A673 (cell line): Measurements from ENCODE around the gene EPB41L4B. TPM values are rescaled to one million over a fixed set of nuclear protein-coding genes. Genes with fewer than 3 reads are reported as not detected.

Experiments used
- BruUV-seq: library from RNA; stranded (reverse); fragments of 400-500 nt; replicated peaks from 2 replicates; lab custom pipeline; 2021; lab: Mats Ljungman, UMichigan
- CTCF ChIA-PET: fragments of 300-600 bp; sonication (Branson Sonifier 250); formaldehyde crosslinking; loops from one replicate; lab custom pipeline; 2022; ENCODE audit warnings: antibody characterized with exemption; lab: Charles Lee
- POLR2A ChIA-PET: fragments of 300-600 bp; sonication (Branson Sonifier 250); formaldehyde crosslinking; loops from one replicate; lab custom pipeline; 2022; ENCODE audit warnings: antibody characterized with exemption; ENCODE audit not compliant: low non-redundant PET; lab: Charles Lee
- DNase-seq: peaks from one replicate; pipeline ENCODE4 v3.0.0-alpha.2; 2015; ENCODE audit warnings: low spot score
- H3K27ac ChIP-seq: fragments of 200-600 bp; sonication (generic); 2 replicates; pipeline ENCODE4 v1.5.1; 2016; ENCODE audit warnings: mixed run types, low read depth, mild to moderate bottlenecking, mixed read lengths, antibody characterized with exemption, low read length; ENCODE audit not compliant: poor library complexity, severe bottlenecking
- H3K27me3 ChIP-seq: fragments of 200-600 bp; sonication (generic); replicated peaks from 2 replicates; pipeline ENCODE4 v1.6.1; 2017; ENCODE audit warnings: mixed run types, low read depth, mild to moderate bottlenecking, mixed read lengths, antibody characterized with exemption, low read length; ENCODE audit not compliant: insufficient read depth, poor library complexity
- H3K36me3 ChIP-seq: fragments of 200-600 bp; sonication (generic); 2 replicates; pipeline ENCODE4 v1.6.1; 2016; ENCODE audit warnings: mixed run types, mild to moderate bottlenecking, mixed read lengths, antibody characterized with exemption, low read length; ENCODE audit not compliant: insufficient read depth, poor library complexity, severe bottlenecking
- H3K4me1 ChIP-seq: fragments of 200-600 bp; sonication (generic); 2 replicates; pipeline ENCODE4 v1.6.1; 2017; ENCODE audit warnings: mixed run types, mild to moderate bottlenecking, mixed read lengths, antibody characterized with exemption, low read length; ENCODE audit not compliant: insufficient read depth, poor library complexity, severe bottlenecking
- H3K4me3 ChIP-seq: fragments of 200-600 bp; sonication (generic); 2 replicates; pipeline ENCODE4 v1.5.1; 2016; ENCODE audit warnings: low read depth, mixed run types, mild to moderate bottlenecking, mixed read lengths, low read length; ENCODE audit not compliant: poor library complexity, severe bottlenecking
- H3K9me3 ChIP-seq: fragments of 200-600 bp; sonication (generic); 2 replicates; pipeline ENCODE4 v1.6.1; 2016; ENCODE audit warnings: mixed run types, low read depth, mild to moderate bottlenecking, mixed read lengths, antibody characterized with exemption, low read length; ENCODE audit not compliant: poor library complexity, severe bottlenecking
- CTCF ChIP-seq: fragments of 300-800, 200-600 bp; sonication (generic); conservative IDR thresholded peaks from 2 replicates; pipeline ENCODE4 v1.5.1; 2017; ENCODE audit warnings: low read depth, mild to moderate bottlenecking, antibody characterized with exemption, low read length, moderate library complexity, mixed read lengths
- EZH2 ChIP-seq: fragments of 200-600 bp; sonication (generic); IDR thresholded peaks from 2 replicates; pipeline ENCODE4 v1.6.1; 2017; ENCODE audit warnings: borderline replicate concordance, low read depth, mild to moderate bottlenecking, mixed read lengths, antibody characterized with exemption, low read length; ENCODE audit not compliant: poor library complexity, severe bottlenecking
- intact Hi-C: fragments of 100-400 bp; cut with micrococcal nuclease; formaldehyde crosslinking; loops from one replicate; pipeline ENCODE4 v1.10.0; 2022; ENCODE audit not compliant: unreplicated experiment
- total RNA-seq: library from RNA; stranded (reverse); gene quantifications from 2 replicates; pipeline ENCODE4 v1.2.3, GENCODE V29; 2021

Gene EPB41L4B
- total RNA-seq, 1 experiment from 2014 or later, result not detected

DNA sequence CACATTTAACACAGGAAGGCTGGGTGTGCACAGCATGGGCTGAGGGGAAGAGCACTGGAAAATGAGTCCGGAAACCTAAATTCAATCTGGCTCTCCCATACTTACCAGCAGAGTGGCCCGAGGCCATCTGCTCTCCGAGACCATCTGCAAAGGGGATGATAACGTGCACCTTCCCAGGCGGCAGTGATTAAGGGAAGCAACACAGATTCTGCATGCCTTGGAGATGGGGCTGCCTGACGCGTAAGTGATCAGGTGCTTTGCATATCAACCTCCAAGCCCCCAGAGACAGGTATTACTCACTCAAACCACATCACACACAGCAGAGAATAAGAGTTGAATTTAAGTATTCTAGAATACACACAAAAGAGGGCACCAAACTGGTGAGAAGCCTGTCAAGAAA, 9.1 kb downstream of the EPB41L4B start:
- BruUV-seq, result no TSS peak
- no peak overlapping the region for H3K27ac ChIP-seq
- POLR2A ChIA-PET, result no interaction called here
- H3K4me3 ChIP-seq, result no peak overlapping the region
- no peaks in the 10 kb centered on the region for H3K36me3 ChIP-seq
- intact Hi-C loops, result no loop called here
- no peaks in the 10 kb centered on the region for H3K9me3 ChIP-seq
- no peak for DNase-seq
- CTCF ChIA-PET, result no interaction called here
- peaks cover 60% of the 10 kb centered on the region for H3K27me3 ChIP-seq
- TF ChIP-seq CTCF, result no peak
- no peaks in the 10 kb centered on the region for H3K4me1 ChIP-seq

GRCh38 chr9:109311286-109311685, 9.6 kb downstream of the EPB41L4B start:
- Histone ChIP-seq H3K9me3 (no peaks in the 10 kb centered on the region), H3K4me1 (no peaks in the 10 kb centered on the region), H3K4me3 (no peak overlapping the region), H3K27ac (no peak overlapping the region), H3K36me3 (no peaks in the 10 kb centered on the region), H3K27me3 (peaks cover 55% of the 10 kb centered on the region)
- ChIA-PET CTCF (no interaction called here), POLR2A (no interaction called here)
- no TSS peak for BruUV-seq
- no peak for DNase-seq
- intact Hi-C loops, result no loop called here
- TF ChIP-seq CTCF (no peak), EZH2 (no peak)

DNA sequence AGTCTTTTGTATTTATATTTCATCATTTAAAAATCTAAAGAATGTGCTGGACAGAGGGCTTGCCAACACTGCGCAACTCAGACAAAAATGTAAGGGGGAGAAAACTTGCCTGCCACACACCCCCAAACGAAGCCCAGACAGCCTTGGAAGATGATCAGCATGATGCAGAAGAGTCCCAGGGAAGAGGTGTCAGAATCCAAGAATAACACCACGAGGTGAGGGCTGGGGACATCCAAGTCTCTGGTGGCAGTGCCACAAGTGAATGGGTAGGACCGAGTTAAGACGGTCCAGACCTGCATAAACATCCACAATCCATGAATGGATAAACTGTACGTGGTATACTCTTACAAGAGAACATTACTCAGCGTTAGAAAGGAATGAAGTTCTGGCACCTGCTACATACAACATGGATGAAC, 10.4 kb downstream of the EPB41L4B start:
- no peaks in the 10 kb centered on the region for H3K4me1 ChIP-seq

More for the DNA sequence above, 10.4 kb downstream of the EPB41L4B start:
- H3K4me3 ChIP-seq, result no peak overlapping the region
- BruUV-seq, result no TSS peak
- intact Hi-C loops, result no loop called here
- DNase-seq, result no peak
- CTCF ChIA-PET, result no interaction called here
- no peak for TF ChIP-seq CTCF
- TF ChIP-seq EZH2, result no peak
- POLR2A ChIA-PET, result no interaction called here
- no peaks in the 10 kb centered on the region for H3K36me3 ChIP-seq
- H3K27ac ChIP-seq, result no peak overlapping the region
- H3K9me3 ChIP-seq, result no peaks in the 10 kb centered on the region
- peaks cover 48% of the 10 kb centered on the region for H3K27me3 ChIP-seq
